Aortic smooth muscle cell (primary cell): ENCODE results near the gene TMEM200A. TPM values are rescaled to one million over a fixed set of nuclear protein-coding genes. Genes with fewer than 3 reads are reported as not detected.

ENCODE experiments used
- total RNA-seq: library from RNA; depleted of rRNA; stranded (reverse); fragments of >200 nt; gene quantifications from 2 replicates; pipeline ENCODE4 v1.2.3, GENCODE V29; 2014

The TMEM200A gene
- 71.9 and 102 TPM in 2 replicates for total RNA-seq

GRCh38 chr6:130365166-130366106 is at the start of gene TMEM200A:
TSS of gene TMEM200A (plus strand) at chr6:130366017. CDS start at chr6:130440423, 74,406 bp downstream.

Other genes with a start within 250 kb of the TMEM200A start
- 7.2 and 7.3 TPM in 2 replicates for gene SAMD3, start 143.1 kb upstream of the TMEM200A start, total RNA-seq